ENCODE results near the gene SLC35G3. TPM values are rescaled to one million over a fixed set of nuclear protein-coding genes. Genes with fewer than 3 reads are reported as not detected.
"Not testable (repeated sequence)": the region's sequence is repeated elsewhere in the genome, so short reads cannot be mapped to it uniquely, and the experiment has no call there.

The SLC35G3 gene
- total RNA-seq, 1 donor: not detected

DNA sequence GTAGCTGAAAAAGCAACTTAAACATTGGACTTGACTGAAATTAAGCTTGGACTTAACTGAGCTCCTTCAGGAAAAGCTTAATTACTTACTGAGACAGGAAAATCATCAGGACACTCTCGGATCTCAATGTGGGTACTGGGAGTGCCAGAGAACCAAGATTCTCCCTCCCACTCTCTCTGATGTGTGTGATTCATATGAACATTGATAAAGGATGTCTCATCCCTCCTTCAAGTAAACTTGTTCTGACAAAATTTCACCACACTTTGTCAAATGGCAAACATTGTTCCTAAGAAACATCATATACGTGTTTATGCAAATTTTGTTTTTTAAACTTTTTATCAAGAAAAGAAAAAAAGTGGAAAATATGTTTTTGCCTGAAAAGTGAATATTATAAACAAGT, 44.6 kb upstream of the SLC35G3 start:
- no peak overlapping the region for H3K4me3 ChIP-seq (ENCODE audit: low read depth, low read length)
- DNase-seq (ENCODE audit: low read depth): peak; percentile 48
- TF ChIP-seq, protein P1, sequence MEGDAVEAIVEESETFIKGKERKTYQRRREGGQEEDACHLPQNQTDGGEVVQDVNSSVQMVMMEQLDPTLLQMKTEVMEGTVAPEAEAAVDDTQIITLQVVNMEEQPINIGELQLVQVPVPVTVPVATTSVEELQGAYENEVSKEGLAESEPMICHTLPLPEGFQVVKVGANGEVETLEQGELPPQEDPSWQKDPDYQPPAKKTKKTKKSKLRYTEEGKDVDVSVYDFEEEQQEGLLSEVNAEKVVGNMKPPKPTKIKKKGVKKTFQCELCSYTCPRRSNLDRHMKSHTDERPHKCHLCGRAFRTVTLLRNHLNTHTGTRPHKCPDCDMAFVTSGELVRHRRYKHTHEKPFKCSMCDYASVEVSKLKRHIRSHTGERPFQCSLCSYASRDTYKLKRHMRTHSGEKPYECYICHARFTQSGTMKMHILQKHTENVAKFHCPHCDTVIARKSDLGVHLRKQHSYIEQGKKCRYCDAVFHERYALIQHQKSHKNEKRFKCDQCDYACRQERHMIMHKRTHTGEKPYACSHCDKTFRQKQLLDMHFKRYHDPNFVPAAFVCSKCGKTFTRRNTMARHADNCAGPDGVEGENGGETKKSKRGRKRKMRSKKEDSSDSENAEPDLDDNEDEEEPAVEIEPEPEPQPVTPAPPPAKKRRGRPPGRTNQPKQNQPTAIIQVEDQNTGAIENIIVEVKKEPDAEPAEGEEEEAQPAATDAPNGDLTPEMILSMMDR (IDR thresholded peaks at IDR 0.05; ENCODE audit: insufficient read depth, low read depth, low read length): no peak

GRCh38 chr17:35236821-35237220, 42.6 kb upstream of the SLC35G3 start:
- no peak for DNase-seq (ENCODE audit: low read depth)
- H3K4me3 ChIP-seq (ENCODE audit: low read depth, low read length): no peak overlapping the region
- TF ChIP-seq, protein P1 (IDR thresholded peaks at IDR 0.05; ENCODE audit: insufficient read depth, low read depth, low read length): no peak

DNA sequence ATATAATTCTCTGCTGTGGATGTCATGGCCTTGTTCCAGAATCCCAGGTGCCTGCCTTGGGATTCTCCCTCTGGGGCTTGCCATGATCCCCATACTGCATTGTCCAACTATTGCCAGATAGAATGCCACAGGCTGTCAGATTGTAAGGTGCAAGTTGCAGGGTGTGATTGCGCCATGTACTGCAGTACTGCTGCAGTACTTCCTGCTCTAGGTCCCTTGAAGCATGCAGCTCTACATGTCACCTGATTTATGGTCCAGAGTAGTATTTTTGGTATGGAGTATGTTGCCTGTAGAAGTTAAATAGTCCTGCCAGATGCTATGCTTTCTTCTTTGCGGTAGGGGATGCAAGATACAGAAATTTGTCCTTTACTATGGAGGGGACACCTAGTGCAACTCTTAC, 41.7 kb upstream of the SLC35G3 start:
- DNase-seq (ENCODE audit: low read depth): no peak
- TF ChIP-seq, protein P1 (IDR thresholded peaks at IDR 0.05; ENCODE audit: insufficient read depth, low read depth, low read length): no peak
- H3K4me3 ChIP-seq (ENCODE audit: low read depth, low read length): no peak overlapping the region

GRCh38 chr17:35235289-35235688, 41.1 kb upstream of the SLC35G3 start:
- DNase-seq (ENCODE audit: low read depth): no peak
- TF ChIP-seq, protein P1 (IDR thresholded peaks at IDR 0.05; ENCODE audit: insufficient read depth, low read depth, low read length): no peak
- no peak overlapping the region for H3K4me3 ChIP-seq (ENCODE audit: low read depth, low read length)

DNA sequence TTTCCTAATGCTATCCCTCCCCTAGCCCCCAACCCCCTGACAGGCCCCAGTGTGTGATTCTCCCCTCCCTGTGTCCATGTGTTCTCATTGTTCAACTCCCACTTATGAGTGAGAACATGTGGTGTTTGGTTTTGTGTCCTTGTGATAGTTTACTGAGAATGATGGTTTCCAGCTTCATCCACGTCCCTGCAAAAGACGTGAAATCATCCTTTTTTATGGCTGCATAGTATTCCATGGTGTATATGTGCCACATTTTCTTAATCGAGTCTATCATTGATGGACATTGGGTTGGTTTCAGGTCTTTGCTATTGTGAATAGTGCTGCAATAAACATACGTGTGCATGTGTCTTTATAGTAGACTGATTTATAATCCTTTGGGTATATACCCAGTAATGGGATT, 40.1 kb upstream of the SLC35G3 start:
- H3K4me3 ChIP-seq (ENCODE audit: low read depth, low read length); DNase-seq (ENCODE audit: low read depth): not testable (repeated sequence)

- no peak overlapping the region for H3K4me3 ChIP-seq (ENCODE audit: low read depth, low read length)
- TF ChIP-seq, protein P1 (IDR thresholded peaks at IDR 0.05; ENCODE audit: insufficient read depth, low read depth, low read length): no peak
- no peak for DNase-seq (ENCODE audit: low read depth)
These were observed 35.4 kb upstream of the SLC35G3 start for GRCh38 chr17:35229638-35230037.

DNA sequence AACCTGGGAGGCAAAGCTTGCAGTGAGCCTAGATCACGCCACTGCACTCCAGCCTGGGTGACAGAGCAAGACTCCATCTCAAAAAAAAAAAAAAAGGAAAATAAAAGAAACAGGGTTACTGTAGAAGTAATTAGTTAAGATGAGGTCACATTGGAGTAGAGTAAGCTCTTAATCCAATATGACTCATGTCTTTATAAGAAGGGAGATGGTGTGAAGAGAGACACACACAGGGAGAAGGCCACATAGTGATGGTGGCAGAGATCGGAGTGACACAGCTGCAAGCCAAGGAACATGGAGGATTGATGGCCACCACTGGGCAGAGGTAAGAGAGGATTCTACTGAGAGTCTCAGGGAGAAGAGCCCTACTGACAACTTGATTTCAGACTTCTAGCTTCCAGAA, 33.4 kb upstream of the SLC35G3 start:
- H3K4me3 ChIP-seq (ENCODE audit: low read depth, low read length): no peak overlapping the region
- TF ChIP-seq, protein P1 (IDR thresholded peaks at IDR 0.05; ENCODE audit: insufficient read depth, low read depth, low read length): no peak

More for the DNA sequence above, 33.4 kb upstream of the SLC35G3 start:
- DNase-seq (ENCODE audit: low read depth): no peak

All from fibroblast of villous mesenchyme (primary cell).